Adrenal gland (tissue), 5 donors: ENCODE data around the gene CSTF3.
"Not testable (repeated sequence)": the region's sequence is repeated elsewhere in the genome, so short reads cannot be mapped to it uniquely, and the experiment has no call there.

Source experiments
- CTCF ChIP-seq, 6 experiments: fragments of 450-650 bp in 4 of 6; fragments of 200-600 bp in 2 of 6; sonication (generic) in 1 of 6; IDR thresholded peaks; 1 replicate in 5 of 6; 2 replicates in 1 of 6; pipeline versions ENCODE4 v1.5.1 to v1.8.0; 2016 to 2021; ENCODE audit warnings: antibody characterized with exemption in 6 of 6, mild to moderate bottlenecking in 2 of 6, moderate library complexity in 1 of 6
- POLR2A ChIP-seq, 2 donors: fragments of 450-650 bp; IDR thresholded peaks; one replicate each; pipeline ENCODE4 v1.6.1; 2017; ENCODE audit warnings: antibody characterized with exemption in 2 of 2, mild to moderate bottlenecking in 2 of 2, moderate library complexity in 1 of 2
- donor health status: DM: no; HTN: no; CAD: no.

- not testable (repeated sequence) for TF ChIP-seq CTCF, POLR2A (IDR thresholded peaks at IDR 0.05)
Observed at GRCh38 chr11:33122696-33123095, 38.6 kb downstream of the CSTF3 start.
